ENCODE measurements around the gene ADAMTS2. TPM values are rescaled to one million over a fixed set of nuclear protein-coding genes. Genes with fewer than 3 reads are reported as not detected.

ADAMTS2 gene
- total and polyA plus RNA-seq, 2 of the 4 experiments (the other 2 are of a cell fraction) = 19.0 to 58.8 TPM

- no peak for TF ChIP-seq ELK1 (IDR thresholded peaks at IDR 0.05; ENCODE audit: borderline replicate concordance, low read depth, low read length)
Observed at GRCh38 chr5:179321206-179321987, 23.9 kb downstream of the ADAMTS2 start (continued).

- Histone ChIP-seq H3K4me2 (ENCODE audit: low read depth, low read length) (peak overlapping the region; percentile 3; the same call in 1 of the 2 replicates), H3K4me3 (ENCODE audit: insufficient read depth, low read depth, low read length) (no peak overlapping the region), H4K5ac (ENCODE audit: low read depth, low read length) (peak overlapping the region; percentile 0; the same call in 1 of the 2 replicates), H3K4me1 (ENCODE audit: control insufficient read depth, insufficient read depth, low read length) (peaks cover 16% of the 10 kb centered on the region), H2AFZ (replicated peaks; ENCODE audit: low read length, poor library complexity) (peak overlapping the region; percentile 79), H4K20me1 (ENCODE audit: insufficient read depth, low read length) (peaks cover 25% of the 10 kb centered on the region), H3K27me3 (ENCODE audit: control insufficient read depth, insufficient read depth, low read length) (no peaks in the 10 kb centered on the region), H3K27ac (ENCODE audit: insufficient read depth, low read length) (peak overlapping the region; percentile 28), H2BK5ac (ENCODE audit: low read depth, low read length, poor library complexity, severe bottlenecking) (peak overlapping the region; percentile 43), H3K23ac (ENCODE audit: low read depth, low read length) (peak overlapping the region; percentile 23; the same call in 1 of the 2 replicates), H3K9me3 (ENCODE audit: control insufficient read depth, insufficient read depth, low read length) (no peaks in the 10 kb centered on the region; the same call in 1 of the 2 replicates), H2BK15ac (ENCODE audit: low read depth, low read length) (no peak overlapping the region), H2BK20ac (ENCODE audit: low read depth, low read length) (no peak overlapping the region), H2AK5ac (ENCODE audit: low read depth, low read length) (peak overlapping the region; percentile 70; the same call in 1 of the 2 replicates), H3K9ac (ENCODE audit: low read depth, low read length) (peak overlapping the region; percentile 15; the same call in 1 of the 2 replicates), H3K18ac (ENCODE audit: low read depth, low read length) (no peak overlapping the region), H3K36me3 (ENCODE audit: control insufficient read depth, insufficient read depth, low read length) (no peaks in the 10 kb centered on the region; the same call in 1 of the 2 replicates), H3K79me1 (ENCODE audit: low read depth in 1 of 2, low read length in 2 of 2) (peaks cover 23 to 93% of the 10 kb centered on the region in 2 experiments), H2BK120ac (ENCODE audit: low read depth, low read length) (peak overlapping the region; percentile 3; the same call in 1 of the 2 replicates), H2AK9ac (replicated peaks; ENCODE audit: low read depth, low read length, poor library complexity) (peak overlapping the region; percentile 85), H4K8ac (ENCODE audit: low read depth in 2 of 2, low read length in 2 of 2) (peak overlapping the region in 1 of 2 experiments; percentile 42; a peak in 2 of 4 replicates), H3K56ac (ENCODE audit: extremely low read depth, insufficient read depth, low read length) (no peak overlapping the region), H3K4ac (ENCODE audit: low read depth, low read length) (peak overlapping the region; percentile 15), H3K14ac (replicated peaks; ENCODE audit: low read depth, low read length) (peak overlapping the region; percentile 69), H4K91ac (ENCODE audit: insufficient read depth, low read depth, low read length) (peak overlapping the region; percentile 23; the same call in 1 of the 2 replicates), H3K9me1 (ENCODE audit: insufficient read depth, low read length) (peaks cover 35% of the 10 kb centered on the region)
- dilution Hi-C loops (cut with HindIII; ENCODE audit: low sequenced_read_pairs, unreplicated experiment) = no loop called here
- ATAC-seq (ENCODE audit: low read depth) (peak; percentile 81), DNase-seq (peak; percentile 62)
- no TSS peak for BruUV-seq (replicated peaks)
- in situ Hi-C loops (cut with MboI; ENCODE audit: low sequenced_read_pairs) = no loop called here
- ChIA-PET CTCF (interaction anchor here (1.5 kb wide), 1 partner anchor 11 kb away, joined by 3 read pairs; no protein-coding TSS in a partner anchor), POLR2A (ENCODE audit: unreplicated experiment) (no interaction called here)
- intact Hi-C loops (cut with micrococcal nuclease) = no loop called here
- no peak for TF ChIP-seq FOS (IDR thresholded peaks at IDR 0.05; ENCODE audit: low read depth, low read length)
- no peak for TF ChIP-seq USF2 (IDR thresholded peaks at IDR 0.05; ENCODE audit: low read depth, low read length)
- TF ChIP-seq NFE2L2 (IDR thresholded peaks at IDR 0.05; ENCODE audit: low read depth, low read length) = no peak
- no peak for TF ChIP-seq RCOR1 (IDR thresholded peaks at IDR 0.05; ENCODE audit: insufficient replicate concordance, low read length)
- no peak for TF ChIP-seq SMC3 (IDR thresholded peaks at IDR 0.05; ENCODE audit: low read depth, low read length)
- no peak for TF ChIP-seq POLR2A (IDR thresholded peaks at IDR 0.05; ENCODE audit: low read depth, low read length)
- TF ChIP-seq CEBPB (IDR thresholded peaks at IDR 0.05; ENCODE audit: low read depth, low read length) = no peak
- WGBS, 2 experiments (ENCODE audit: extremely low coverage in 2 of 2, insufficient read length in 1 of 2) = 55% methylated on average over 5 of the region's 11 CpGs; no CpG with 5 or more reads in 1 of the 2 experiments
Observed at GRCh38 chr5:179319741-179320281, 25.4 kb downstream of the ADAMTS2 start.
